Natural killer cell (primary cell): ENCODE results near the gene EVI5. TPM values are rescaled to one million over a fixed set of nuclear protein-coding genes. Genes with fewer than 3 reads are reported as not detected.
A peak's percentile ranks its signal among the peaks of the same experiment; 100 is the strongest.

Experiments
- ATAC-seq, 3 donors: fragments of 150-1000 bp in 2 of 3; fragments of 200-7000 bp in 1 of 3; cut with Tn5 transposase; 1 replicate in 1 of 3; 2 replicates in 2 of 3; pipeline ENCODE4 v1.10.0; 2021; ENCODE audit warnings: mild to moderate bottlenecking in 2 of 3, moderate library complexity in 2 of 3
- DNase-seq, 2 donors: peaks; one replicate each; pipeline versions ENCODE4 v3.0.0 to v3.0.0-alpha.2; 2013 to 2021; ENCODE audit warnings: mixed read lengths in 1 of 2
- H3K27ac ChIP-seq: one replicate; pipeline ENCODE4 v1.5.1; 2013; ENCODE audit warnings: mild to moderate bottlenecking, low read length
- H3K27me3 ChIP-seq: one replicate; pipeline ENCODE4 v1.6.1; 2013; ENCODE audit warnings: low read length; ENCODE audit not compliant: control insufficient read depth, insufficient read depth
- H3K36me3 ChIP-seq: one replicate; pipeline ENCODE4 v1.6.1; 2013; ENCODE audit warnings: low read length; ENCODE audit not compliant: control insufficient read depth, insufficient read depth
- H3K4me1 ChIP-seq: one replicate; pipeline ENCODE4 v1.6.1; 2013; ENCODE audit warnings: low read length; ENCODE audit not compliant: control insufficient read depth, insufficient read depth
- H3K4me3 ChIP-seq: one replicate; pipeline ENCODE4 v1.5.1; 2013; ENCODE audit warnings: low read length
- H3K9me3 ChIP-seq: one replicate; pipeline ENCODE4 v1.6.1; 2013; ENCODE audit warnings: low read length; ENCODE audit not compliant: control insufficient read depth, insufficient read depth
- H3K27ac Mint-ChIP-seq, 2 donors: one replicate each; pipeline ENCODE4 v1.8.0; 2022; ENCODE audit warnings: mild to moderate bottlenecking in 2 of 2, mixed read lengths in 2 of 2, moderate library complexity in 1 of 2
- H3K27me3 Mint-ChIP-seq, 2 donors: one replicate each; pipeline ENCODE4 v1.8.0; 2022; ENCODE audit warnings: low read depth in 2 of 2, mixed read lengths in 2 of 2
- H3K36me3 Mint-ChIP-seq: one replicate; pipeline ENCODE4 v1.8.0; 2022; ENCODE audit warnings: mixed read lengths
- H3K4me1 Mint-ChIP-seq, 2 donors: one replicate each; pipeline ENCODE4 v1.8.0; 2022; ENCODE audit warnings: mixed read lengths in 2 of 2
- H3K4me3 Mint-ChIP-seq: one replicate; pipeline ENCODE4 v1.8.0; 2022; ENCODE audit warnings: mild to moderate bottlenecking, moderate library complexity, mixed read lengths
- H3K9me3 Mint-ChIP-seq, 2 donors: one replicate each; pipeline ENCODE4 v1.8.0; 2022; ENCODE audit warnings: mixed read lengths in 2 of 2
- WGBS: methylation state at CpG from one replicate; pipeline ENCODE4 v1.1.7; 2013; ENCODE audit warnings: missing lambda C conversion rate; ENCODE audit not compliant: insufficient coverage; 5-methylcytosine and 5-hydroxymethylcytosine counted together
- intact Hi-C: fragments of 100-400 bp; cut with micrococcal nuclease; formaldehyde crosslinking; loops from one replicate; pipeline ENCODE4 v1.14.2; 2022
- total RNA-seq, 4 donors: library from RNA; stranded (reverse); fragments of 120-200 nt in 1 of 4; gene quantifications; one replicate each; pipeline versions ENCODE4 v1.2.3 to v1.2.4, GENCODE V29; 2013 to 2022
- TF ChIP-seq, protein P1 (sequence below): fragments of 200-600 bp; IDR thresholded peaks from one replicate; pipeline ENCODE4 v1.8.0; 2022; ENCODE audit warnings: antibody characterized with exemption

Gene EVI5
- total RNA-seq, 3 donors from 2014 or later (not counting 1 experiment from before 2014, with no cell fraction given), result 3.9 to 6.0 (median 5.5) TPM

- no peaks in the 10 kb centered on the region for H3K36me3 ChIP-seq
- no peaks in the 10 kb centered on the region for H3K9me3 Mint-ChIP-seq
These were observed 23.5 kb upstream of the EVI5 start for GRCh38 chr1:92808381-92808780.

GRCh38 chr1:92805216-92805615 is 20.3 kb upstream of the EVI5 start:
- no peaks in the 10 kb centered on the region for H3K9me3 ChIP-seq
- no peak overlapping the region for H3K4me3 ChIP-seq
- intact Hi-C loops, result no loop called here
- no peaks in the 10 kb centered on the region for H3K9me3 Mint-ChIP-seq
- H3K27ac ChIP-seq, result no peak overlapping the region
- no peak overlapping the region for H3K27ac Mint-ChIP-seq
- no peaks in the 10 kb centered on the region for H3K4me1 ChIP-seq
- 92% methylated on average over 1 of the region's 1 CpG for WGBS
- no peaks in the 10 kb centered on the region for H3K27me3 ChIP-seq
- no peak for DNase-seq
- H3K36me3 Mint-ChIP-seq, result no peaks in the 10 kb centered on the region
- H3K36me3 ChIP-seq, result no peaks in the 10 kb centered on the region
- H3K4me1 Mint-ChIP-seq, result peaks cover 0 to 10% of the 10 kb centered on the region in 2 donors
- no peak overlapping the region for H3K4me3 Mint-ChIP-seq
- TF ChIP-seq, protein P1, sequence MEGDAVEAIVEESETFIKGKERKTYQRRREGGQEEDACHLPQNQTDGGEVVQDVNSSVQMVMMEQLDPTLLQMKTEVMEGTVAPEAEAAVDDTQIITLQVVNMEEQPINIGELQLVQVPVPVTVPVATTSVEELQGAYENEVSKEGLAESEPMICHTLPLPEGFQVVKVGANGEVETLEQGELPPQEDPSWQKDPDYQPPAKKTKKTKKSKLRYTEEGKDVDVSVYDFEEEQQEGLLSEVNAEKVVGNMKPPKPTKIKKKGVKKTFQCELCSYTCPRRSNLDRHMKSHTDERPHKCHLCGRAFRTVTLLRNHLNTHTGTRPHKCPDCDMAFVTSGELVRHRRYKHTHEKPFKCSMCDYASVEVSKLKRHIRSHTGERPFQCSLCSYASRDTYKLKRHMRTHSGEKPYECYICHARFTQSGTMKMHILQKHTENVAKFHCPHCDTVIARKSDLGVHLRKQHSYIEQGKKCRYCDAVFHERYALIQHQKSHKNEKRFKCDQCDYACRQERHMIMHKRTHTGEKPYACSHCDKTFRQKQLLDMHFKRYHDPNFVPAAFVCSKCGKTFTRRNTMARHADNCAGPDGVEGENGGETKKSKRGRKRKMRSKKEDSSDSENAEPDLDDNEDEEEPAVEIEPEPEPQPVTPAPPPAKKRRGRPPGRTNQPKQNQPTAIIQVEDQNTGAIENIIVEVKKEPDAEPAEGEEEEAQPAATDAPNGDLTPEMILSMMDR, result no peak
- peaks cover 6 to 10% of the 10 kb centered on the region in 2 donors for H3K27me3 Mint-ChIP-seq
- ATAC-seq, result no peak

More at GRCh38 chr1:92808381-92808780, 23.5 kb upstream of the EVI5 start:
- TF ChIP-seq, protein P1, result no peak
- peaks cover 16 to 28% of the 10 kb centered on the region in 2 donors for H3K27me3 Mint-ChIP-seq
- H3K27me3 ChIP-seq, result no peaks in the 10 kb centered on the region
- no peak overlapping the region for H3K27ac ChIP-seq
- no peak overlapping the region for H3K4me3 ChIP-seq
- intact Hi-C loops, result no loop called here
- DNase-seq (no peak), ATAC-seq (no peak)
- peaks cover 0 to 10% of the 10 kb centered on the region in 2 donors for H3K4me1 Mint-ChIP-seq
- no peak overlapping the region for H3K4me3 Mint-ChIP-seq
- H3K4me1 ChIP-seq, result no peaks in the 10 kb centered on the region
- no peaks in the 10 kb centered on the region for H3K9me3 ChIP-seq
- H3K27ac Mint-ChIP-seq, result no peak overlapping the region
- H3K36me3 Mint-ChIP-seq, result no peaks in the 10 kb centered on the region

- H3K4me1 Mint-ChIP-seq, result peaks cover 0 to 10% of the 10 kb centered on the region in 2 donors
- DNase-seq (peak in 1 of 2 donors; percentile 35), ATAC-seq (peak; percentile 58 to 80 (median 74))
- Histone ChIP-seq H3K27me3 (no peaks in the 10 kb centered on the region), H3K4me3 (no peak overlapping the region), H3K27ac (no peak overlapping the region), H3K4me1 (no peaks in the 10 kb centered on the region), H3K36me3 (no peaks in the 10 kb centered on the region), H3K9me3 (no peaks in the 10 kb centered on the region)
- H3K36me3 Mint-ChIP-seq, result no peaks in the 10 kb centered on the region
- H3K27me3 Mint-ChIP-seq, result peaks cover 6 to 10% of the 10 kb centered on the region in 2 donors
- TF ChIP-seq, protein P1, result no peak
- 22% methylated on average over 7 of the region's 7 CpGs for WGBS
- no peaks in the 10 kb centered on the region for H3K9me3 Mint-ChIP-seq
- H3K27ac Mint-ChIP-seq, result no peak overlapping the region
- intact Hi-C loops, result no loop called here
- H3K4me3 Mint-ChIP-seq, result no peak overlapping the region
These were observed 19.9 kb upstream of the EVI5 start for GRCh38 chr1:92804721-92805201.
